GM12874 (cell line): ENCODE measurements around the gene ADGRV1.

ENCODE experiments used
- TF ChIP-seq, protein P1 (sequence below): IDR thresholded peaks from 2 replicates; pipeline ENCODE4 v1.5.1; 2011; ENCODE audit warnings: low read depth, mild to moderate bottlenecking, control low read depth, low read length, moderate library complexity; ENCODE audit not compliant: insufficient read depth

ADGRV1 gene

DNA sequence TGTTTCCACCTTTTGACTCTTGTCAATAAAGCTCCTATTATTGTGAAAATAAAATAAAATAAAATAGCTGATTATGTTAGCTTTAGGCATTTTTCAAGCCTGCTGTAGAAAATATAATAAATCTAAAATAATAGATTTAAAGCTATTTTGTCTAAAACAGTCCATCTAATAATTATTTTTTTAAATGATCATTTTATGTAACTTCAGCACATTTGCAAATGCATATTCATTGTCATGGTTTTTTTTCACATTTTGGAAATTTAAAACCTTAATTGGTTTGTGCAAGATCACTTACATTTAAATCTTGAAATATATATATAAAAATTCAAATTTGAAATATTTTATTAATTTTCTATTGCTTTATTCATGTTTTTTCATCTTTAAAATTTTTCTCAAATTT, 159.8 kb downstream of the ADGRV1 start:
- TF ChIP-seq, protein P1, sequence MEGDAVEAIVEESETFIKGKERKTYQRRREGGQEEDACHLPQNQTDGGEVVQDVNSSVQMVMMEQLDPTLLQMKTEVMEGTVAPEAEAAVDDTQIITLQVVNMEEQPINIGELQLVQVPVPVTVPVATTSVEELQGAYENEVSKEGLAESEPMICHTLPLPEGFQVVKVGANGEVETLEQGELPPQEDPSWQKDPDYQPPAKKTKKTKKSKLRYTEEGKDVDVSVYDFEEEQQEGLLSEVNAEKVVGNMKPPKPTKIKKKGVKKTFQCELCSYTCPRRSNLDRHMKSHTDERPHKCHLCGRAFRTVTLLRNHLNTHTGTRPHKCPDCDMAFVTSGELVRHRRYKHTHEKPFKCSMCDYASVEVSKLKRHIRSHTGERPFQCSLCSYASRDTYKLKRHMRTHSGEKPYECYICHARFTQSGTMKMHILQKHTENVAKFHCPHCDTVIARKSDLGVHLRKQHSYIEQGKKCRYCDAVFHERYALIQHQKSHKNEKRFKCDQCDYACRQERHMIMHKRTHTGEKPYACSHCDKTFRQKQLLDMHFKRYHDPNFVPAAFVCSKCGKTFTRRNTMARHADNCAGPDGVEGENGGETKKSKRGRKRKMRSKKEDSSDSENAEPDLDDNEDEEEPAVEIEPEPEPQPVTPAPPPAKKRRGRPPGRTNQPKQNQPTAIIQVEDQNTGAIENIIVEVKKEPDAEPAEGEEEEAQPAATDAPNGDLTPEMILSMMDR: no peak

DNA sequence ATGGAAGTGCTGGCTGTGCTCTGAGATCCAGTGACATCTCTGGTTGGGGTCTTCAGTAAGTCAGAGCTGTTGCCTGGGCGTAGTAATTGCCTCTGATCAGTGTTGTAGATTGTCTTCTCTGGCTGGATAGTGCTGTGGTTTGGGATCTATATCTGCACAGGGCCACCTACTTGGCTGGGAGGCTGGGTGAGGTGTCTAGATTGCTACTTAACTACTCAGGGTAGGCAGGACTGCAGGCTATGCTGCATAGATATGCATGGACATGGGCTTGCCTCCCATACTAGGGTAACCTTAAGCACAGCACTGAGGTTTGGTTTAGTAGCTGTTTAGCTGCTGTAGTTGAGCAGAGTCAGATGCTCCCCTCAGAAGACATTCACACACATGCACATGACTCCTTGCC, 181.0 kb downstream of the ADGRV1 start:
- TF ChIP-seq, protein P1: no peak

DNA sequence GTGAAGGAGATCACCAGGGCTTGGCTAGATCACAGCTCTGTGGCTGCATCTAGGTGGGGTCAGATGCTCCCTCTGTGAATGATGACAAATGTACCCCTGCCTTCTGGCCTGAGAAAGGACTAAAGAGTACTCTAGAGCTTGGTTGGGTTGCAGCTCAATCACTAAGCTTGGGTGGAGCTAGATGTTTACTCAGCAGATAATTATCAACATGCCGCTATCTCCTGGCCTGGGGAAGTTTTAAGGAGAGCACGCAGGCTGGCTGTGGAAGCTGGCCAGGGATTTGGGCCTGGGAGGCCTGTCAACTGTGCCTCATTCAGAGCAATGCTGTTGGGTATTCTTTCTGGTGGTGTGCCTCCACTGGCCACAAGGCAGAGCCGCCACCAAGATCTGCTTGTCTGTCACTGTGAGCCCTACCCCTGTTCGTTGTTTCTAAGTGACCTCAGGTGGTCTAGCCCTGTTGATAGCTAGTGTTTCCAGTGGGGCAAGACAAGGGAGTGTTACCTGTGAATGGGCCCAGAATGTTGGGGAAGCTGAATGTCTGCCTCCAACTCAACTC, 181.7 kb downstream of the ADGRV1 start:
- TF ChIP-seq, protein P1: no peak

DNA sequence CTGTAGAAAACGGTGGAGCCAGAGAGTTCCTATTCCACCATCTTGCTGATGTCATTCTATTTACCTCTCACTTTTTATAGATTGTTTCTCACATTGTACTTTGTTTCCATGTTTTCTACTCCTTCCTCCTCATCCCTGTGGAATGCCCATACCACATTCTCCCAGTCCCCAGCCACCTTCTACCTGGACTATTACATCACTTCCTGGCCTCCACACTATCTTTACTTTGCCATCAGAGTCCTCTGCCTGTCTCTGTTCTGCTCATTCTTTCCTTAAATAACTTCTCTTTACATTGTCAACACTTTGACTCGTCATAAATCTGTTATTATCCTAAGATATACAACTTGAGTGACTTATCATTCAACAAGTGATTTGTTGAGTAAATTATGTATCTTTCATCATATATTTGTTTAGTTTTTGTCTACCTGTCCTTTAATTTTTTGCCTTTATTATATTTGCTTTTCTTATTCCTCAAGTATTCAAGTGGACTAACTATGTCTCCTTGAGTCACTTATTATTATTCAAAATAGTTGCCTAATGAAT, 182.5 kb downstream of the ADGRV1 start:
- TF ChIP-seq, protein P1: no peak

GRCh38 chr5:90746119-90746518, 187.5 kb downstream of the ADGRV1 start:
- TF ChIP-seq, protein P1: no peak

DNA sequence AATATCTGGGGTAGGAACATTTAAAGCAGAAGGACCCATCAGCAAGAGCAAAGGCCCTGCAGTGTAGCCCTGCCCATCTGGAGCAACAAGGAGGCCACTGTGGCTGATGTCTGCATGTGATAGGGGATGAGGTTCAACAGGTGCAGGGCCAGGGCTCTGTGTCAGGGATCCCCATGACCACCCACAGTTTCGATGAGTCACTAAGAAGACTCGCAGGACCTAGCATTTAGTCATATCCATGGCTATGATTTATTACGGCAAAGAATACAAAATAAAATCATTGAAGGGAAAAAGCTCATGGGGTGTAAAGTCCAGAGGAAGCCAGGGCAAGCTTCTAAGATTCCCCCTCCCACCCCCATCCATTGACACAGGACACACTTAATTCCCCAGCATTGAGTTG, 188.6 kb downstream of the ADGRV1 start:
- TF ChIP-seq, protein P1: no peak

DNA sequence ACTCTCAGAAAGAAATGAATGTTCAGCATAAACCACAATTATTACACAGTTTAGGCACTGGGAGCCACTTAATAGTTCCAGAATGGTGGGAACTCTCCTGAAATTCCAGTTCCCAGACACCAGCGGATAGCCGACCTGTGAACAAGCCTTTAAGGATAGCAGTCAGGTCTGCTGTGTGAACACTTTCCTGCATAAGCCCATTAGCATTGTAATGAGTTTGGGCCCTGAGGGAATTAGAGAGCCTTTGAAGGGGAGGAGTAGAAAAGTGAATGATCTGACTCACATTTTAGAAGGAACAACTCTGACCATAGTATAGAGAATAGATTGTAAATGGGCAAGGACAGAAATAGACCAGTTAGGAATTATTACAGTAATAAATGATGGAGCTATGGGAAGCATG, 189.1 kb downstream of the ADGRV1 start:
- TF ChIP-seq, protein P1: no peak

GRCh38 chr5:90759119-90759518, 200.5 kb downstream of the ADGRV1 start:
- TF ChIP-seq, protein P1: no peak
